ENCODE results near the gene FOXD2.

Gene FOXD2

GRCh38 chr1:47437447-47438164 is at the start of gene FOXD2:
FOXD2 (plus strand) TSS chr1:47438044; CDS start chr1:47438136, 92 bp downstream.
- no peak for FAIRE-seq

- no peak for FAIRE-seq
These were observed 49.0 kb upstream of the FOXD2 start for GRCh38 chr1:47388891-47389238.

DNA sequence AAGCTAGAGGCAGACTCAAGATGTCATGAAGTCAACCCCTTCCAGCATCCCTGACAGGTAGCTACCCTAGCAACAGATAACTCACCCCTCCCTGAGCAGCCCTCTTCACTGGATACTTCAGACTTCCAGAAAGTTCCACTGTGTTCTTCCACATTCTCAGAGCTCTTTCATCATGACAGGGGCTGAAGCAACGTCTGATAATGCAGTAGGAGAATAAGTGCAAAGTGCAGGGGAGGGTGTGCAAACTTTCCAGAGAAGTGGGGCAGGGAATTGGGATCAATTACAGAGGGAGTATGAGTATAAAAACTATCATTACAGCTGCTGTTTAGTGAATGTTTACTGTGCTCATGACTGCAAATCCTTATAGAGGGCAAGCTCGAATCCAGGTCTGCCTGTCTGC is 48.1 kb upstream of the FOXD2 start:
- FAIRE-seq: no peak

DNA sequence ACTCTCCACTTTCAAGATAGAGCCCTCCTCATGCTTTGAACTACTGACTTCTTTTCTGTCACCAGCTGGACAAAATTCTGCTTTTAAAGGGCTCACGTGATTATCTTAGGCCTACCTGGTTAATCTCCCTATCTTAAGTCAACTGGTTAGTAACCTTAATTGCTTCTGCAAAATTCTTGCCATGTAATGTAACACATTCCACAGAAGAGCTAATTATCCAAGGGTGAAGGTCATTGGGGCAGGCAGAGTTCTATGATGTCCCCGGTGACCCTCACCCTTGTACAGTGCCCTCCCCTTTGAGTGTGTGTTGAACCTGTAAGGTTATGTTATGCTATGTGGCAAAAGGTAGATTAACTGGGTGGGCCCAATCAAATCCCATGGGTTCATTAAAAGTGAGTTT is 47.0 kb upstream of the FOXD2 start:
- FAIRE-seq: no peak

- no peak for FAIRE-seq
These were observed 44.7 kb upstream of the FOXD2 start for GRCh38 chr1:47393141-47393540.

DNA sequence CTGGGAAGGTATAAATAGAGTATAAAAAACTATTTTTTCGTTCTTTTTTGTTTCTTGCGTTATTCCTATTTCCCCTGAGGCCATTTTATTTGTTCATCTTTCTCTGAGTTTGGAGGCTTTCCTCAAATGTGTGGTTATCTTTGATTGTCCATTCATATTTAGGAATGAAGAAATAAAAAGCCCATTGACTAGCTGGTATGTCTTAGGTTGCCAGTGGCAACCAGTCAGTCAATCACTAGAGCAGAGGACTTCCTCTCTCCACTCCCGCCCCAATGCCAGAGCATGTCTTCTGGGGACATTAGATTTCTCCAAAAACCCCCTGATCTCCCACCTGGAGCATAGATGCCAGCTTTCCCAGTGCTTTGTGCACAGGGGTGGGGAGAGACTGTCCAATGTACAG is 42.4 kb upstream of the FOXD2 start:
- no peak for FAIRE-seq

- FAIRE-seq: no peak
These were observed 41.1 kb upstream of the FOXD2 start for GRCh38 chr1:47396671-47397196.

DNA sequence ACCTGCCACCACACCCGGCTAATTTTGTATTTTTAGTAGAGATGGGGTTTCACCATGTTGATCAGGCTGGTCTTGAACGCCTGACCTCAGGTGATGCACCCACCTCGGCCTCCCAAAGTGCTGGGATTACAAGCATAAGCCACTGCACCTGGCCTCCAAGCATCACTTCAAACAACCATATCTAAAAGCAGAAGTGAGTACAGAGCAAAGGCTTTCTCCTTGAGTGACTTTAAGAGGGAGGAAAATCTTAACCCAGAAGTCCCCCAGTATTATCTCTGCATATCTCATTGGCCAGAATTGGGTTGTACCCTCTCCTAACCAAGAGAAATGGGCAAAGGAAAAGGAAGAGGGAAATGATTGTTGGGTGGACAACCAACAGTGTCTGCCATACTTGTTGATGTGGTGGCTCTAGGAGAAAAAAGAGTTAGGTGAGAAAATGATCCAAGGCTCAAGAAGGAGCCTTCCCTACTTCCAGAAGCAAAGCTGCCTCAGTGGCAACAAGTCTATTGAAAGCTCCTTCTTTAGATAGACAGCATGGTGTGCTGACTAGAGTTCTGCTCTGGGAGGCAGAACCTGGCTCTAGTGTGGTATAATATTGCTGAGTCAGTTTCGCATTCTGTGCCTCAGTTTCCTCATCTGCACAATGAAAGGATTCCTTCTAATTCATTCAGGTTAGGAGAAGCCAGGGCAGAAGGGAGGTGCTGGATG is 38.6 kb upstream of the FOXD2 start:
- FAIRE-seq: no peak

GRCh38 chr1:47399846-47400155 is 38.0 kb upstream of the FOXD2 start:
- no peak for FAIRE-seq

GRCh38 chr1:47401761-47402160 is 36.1 kb upstream of the FOXD2 start:
- FAIRE-seq: no peak

- FAIRE-seq: no peak
These were observed 35.3 kb upstream of the FOXD2 start for GRCh38 chr1:47402591-47402990.

- FAIRE-seq: no peak
These were observed 34.4 kb upstream of the FOXD2 start for GRCh38 chr1:47403321-47403910.

DNA sequence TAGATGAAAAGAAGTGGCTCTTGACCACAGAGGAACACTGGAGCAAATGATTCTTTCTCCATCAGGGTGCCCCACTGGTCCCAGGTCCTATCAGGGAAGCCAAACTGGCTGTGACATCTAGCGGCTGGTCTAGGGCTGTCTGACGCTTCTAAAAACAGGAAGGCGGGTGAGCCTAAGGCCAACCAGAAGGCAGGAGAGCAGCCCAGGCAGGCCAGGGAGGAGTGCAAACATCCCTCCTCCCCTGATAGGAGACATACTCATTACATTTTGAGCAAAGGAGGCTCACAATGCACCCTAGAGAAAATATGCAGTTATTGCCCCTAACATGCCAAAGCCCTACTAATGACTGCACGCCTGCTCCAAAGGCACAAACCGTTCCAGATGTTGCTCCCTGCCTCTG is 32.1 kb upstream of the FOXD2 start:
- no peak for FAIRE-seq

GRCh38 chr1:47406966-47407365 is 30.9 kb upstream of the FOXD2 start:
- no peak for FAIRE-seq

- FAIRE-seq: no peak
These were observed 30.4 kb upstream of the FOXD2 start for GRCh38 chr1:47407481-47407880.

GRCh38 chr1:47409311-47410067 is 28.4 kb upstream of the FOXD2 start:
- no peak for FAIRE-seq

DNA sequence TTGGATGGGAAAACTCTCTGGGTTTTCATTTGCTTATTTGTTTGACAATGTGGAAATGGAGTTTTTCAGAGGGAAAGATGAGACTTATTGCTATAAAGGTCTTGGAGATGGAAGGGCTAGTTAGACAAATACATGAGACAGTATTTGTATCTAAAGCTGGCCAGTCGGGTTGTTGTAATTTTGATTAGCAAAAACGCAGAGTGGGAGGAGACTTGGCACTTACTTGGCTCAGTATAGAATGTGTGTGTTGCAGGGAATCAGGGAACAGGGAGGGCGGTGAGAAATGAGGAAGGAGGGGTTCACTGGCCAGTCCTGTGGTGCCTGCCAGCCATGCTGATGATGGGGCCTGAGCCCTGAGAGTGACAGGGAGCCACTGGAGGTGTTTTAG is 27.8 kb upstream of the FOXD2 start:
- no peak for FAIRE-seq

- FAIRE-seq: no peak
These were observed 26.4 kb upstream of the FOXD2 start for GRCh38 chr1:47411436-47411835.

GRCh38 chr1:47412437-47412836 is 25.4 kb upstream of the FOXD2 start:
- FAIRE-seq: no peak

DNA sequence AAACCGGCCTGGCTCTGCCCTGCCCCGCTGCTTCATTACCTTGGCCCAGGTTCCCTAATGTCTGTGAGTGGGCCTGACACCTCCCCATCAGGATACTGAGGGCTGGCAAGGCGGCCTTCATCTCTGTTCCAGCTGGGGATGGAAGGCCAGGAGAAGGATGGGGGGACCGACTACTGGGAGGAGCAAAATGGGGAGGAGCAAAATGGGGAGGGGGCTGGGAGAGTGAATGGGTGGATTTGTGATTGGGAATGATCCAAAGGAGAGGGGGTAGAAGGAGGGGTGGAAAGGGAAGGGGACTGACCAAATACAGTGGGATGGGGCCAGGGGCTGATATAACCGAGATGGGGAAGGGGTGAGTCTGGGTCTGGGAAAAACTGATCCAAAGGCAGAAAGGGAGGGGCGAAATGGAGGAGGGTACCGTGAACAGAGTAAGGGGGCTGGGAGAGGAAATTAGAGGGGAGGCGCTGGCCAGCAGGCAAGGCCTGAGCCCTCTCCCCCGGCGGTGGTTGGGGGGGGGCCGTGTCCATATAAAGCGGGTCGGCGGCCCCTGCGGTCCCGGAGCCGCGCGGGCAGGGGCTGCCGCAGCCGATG is 22.0 kb upstream of the FOXD2 start, which contains the start of gene FOXE3:
TSS of gene FOXE3 (plus strand) at position 558 of the 591 bp plus-strand sequence. CDS start at position 589, 31 bp downstream.
- FAIRE-seq: no peak

- FAIRE-seq: no peak
These were observed 21.3 kb upstream of the FOXD2 start for GRCh38 chr1:47416319-47417169.

Measured in TTC549 (cell line).